Hematopoietic multipotent progenitor cell treated with erythropoietin and hydrocortisone succinate and interleukin-3 and kit ligand, for 17 days (in vitro differentiated cells): ENCODE measurements around the gene CD244.
"Not testable (repeated sequence)": the region's sequence is repeated elsewhere in the genome, so short reads cannot be mapped to it uniquely, and the experiment has no call there.

Experiments used
- DNase-seq: peaks from one replicate; pipeline ENCODE4 v3.0.0-alpha.2; 2015; ENCODE audit warnings: low spot score

Gene CD244

DNA sequence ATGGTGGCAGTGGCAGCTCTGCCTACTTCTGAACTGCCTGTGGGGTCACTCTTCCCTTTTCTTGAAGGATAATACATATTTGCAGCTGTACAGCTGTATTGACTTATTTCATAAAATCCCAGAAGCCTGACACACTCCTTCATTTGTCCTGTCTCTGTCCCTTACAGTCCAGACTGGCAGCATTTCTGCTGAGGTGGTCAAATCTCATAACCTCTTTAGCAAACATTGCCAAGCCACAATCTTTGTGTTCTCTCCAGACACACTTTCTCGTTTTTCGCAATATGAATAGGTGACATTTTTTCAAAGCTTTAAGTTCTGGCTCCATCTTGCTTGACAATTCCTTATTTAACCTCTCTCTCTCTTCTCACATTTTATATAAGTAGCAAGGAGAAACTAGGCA is 51.5 kb downstream of the CD244 start:
- DNase-seq: no peak

DNA sequence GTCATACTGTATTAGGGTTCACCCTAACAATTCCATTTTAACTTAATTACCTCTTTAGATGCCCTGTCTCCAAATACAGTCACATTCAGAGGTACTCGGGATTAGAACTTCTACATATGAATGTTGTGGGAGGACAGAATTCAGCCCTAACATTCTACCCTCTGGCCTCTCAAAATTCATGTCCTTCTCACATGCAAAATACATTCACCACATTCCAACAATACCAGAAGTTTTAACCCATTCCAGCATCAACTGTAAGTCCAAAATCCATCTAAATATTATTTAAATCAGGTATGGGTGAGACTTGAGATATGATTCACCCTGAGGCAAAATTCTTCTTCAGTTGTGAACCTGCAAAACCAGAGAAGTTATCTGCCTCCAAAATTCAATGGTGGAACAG is 52.2 kb downstream of the CD244 start:
- DNase-seq: no peak

DNA sequence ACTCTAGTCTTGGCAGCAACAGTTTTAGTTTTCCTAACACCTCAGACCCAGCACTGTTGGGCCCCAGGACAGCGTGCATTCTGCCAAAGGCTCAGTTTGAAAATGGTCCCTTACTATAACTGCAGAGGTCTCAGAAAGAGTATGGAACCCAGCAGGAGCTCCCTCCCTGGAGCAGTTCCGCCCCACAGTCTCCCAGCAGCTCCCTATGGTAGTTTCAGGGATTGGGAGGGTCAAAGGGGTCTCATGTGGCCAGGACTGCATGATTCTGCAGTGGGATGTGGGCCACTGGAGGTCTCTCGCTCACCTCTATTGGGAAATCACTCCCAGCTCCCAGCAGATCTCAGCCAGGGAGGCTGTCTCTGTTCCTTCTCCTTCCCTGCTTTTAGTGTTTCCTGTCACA is 54.4 kb downstream of the CD244 start:
- DNase-seq: no peak

DNA sequence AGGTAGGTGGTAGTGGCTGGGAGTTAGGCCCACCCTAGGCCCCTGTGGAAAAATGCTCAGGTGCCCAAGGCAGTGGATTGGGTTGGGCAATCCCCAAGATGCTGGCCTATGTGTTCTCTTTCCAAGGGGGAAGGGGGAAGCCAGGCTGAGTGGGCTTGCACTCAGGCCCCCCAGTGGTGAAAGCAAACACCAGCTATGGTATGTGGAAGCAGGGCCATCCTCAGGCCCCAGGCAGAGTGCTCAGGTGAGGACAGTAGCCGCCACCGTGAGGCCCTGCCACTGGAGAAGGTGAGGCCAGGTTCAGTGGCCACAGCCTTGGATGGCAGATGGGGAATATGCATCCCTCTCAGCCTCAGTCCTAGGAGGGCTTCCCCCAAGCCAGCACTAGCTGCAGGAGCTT is 54.9 kb downstream of the CD244 start:
- no peak for DNase-seq

DNA sequence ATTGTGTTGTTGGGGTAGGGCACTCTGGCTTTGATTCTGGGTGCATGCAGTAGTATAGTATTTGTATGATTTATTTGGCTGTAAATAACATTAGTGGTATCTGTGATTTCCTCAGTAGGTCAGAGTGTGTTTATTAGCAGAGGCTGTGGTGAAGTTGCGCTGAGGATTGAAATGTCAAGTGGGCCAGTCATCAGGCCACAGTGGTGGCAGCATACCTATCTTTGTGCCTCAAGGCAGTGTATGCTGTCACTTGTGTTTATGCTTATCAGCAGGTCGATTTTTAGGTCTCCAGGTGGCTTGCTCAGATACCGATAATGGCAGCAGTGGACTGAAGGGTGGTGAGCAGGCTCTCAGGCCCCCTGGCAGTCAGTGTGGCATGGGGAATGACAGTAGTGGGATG is 55.4 kb downstream of the CD244 start:
- peak; percentile 19 for DNase-seq

DNA sequence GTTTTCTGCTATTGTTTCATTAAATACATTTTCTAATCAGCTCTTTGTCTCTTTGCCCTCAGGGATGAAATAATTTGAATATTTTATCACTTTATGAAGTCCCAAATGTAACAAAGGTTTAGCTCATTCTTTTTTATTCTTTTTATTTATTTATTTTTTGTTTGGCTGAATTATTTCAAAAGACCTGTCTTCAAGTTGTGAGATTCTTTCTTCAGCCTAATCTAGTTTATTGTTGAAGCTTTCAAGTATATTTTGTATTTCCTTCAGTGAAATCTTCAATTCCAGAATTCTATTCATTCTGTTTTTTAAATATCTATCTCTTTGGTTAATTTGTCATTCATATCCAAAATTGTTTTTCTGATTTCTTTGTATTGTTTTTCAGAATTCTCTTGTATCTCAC is 55.9 kb downstream of the CD244 start:
- DNase-seq: no peak

DNA sequence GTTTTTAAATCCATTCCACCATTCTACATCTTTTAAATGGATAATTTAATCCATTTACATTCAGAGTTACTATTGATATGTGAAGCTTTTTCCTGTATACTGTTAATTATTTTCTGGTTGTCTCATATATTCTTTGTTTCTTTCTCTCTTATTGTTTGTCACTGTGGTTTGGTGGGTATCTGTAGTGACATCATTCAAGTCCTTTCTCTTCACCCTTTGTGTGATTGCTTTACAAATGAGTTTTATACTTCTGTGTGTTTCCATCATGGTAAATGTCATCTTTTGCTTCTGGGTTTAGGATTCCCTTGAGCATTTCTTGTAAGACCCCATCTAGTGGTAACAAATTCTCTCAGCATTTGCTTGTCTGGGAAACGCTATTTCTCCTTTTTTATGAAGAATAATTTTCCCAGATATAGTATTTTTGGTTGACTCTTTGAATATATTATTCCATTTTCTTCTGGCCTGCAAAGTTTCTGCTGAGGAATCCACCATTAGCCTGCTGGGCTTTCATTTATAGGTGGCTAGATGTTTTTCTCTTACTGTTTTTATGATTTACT is 56.5 kb downstream of the CD244 start:
- DNase-seq: no peak

DNA sequence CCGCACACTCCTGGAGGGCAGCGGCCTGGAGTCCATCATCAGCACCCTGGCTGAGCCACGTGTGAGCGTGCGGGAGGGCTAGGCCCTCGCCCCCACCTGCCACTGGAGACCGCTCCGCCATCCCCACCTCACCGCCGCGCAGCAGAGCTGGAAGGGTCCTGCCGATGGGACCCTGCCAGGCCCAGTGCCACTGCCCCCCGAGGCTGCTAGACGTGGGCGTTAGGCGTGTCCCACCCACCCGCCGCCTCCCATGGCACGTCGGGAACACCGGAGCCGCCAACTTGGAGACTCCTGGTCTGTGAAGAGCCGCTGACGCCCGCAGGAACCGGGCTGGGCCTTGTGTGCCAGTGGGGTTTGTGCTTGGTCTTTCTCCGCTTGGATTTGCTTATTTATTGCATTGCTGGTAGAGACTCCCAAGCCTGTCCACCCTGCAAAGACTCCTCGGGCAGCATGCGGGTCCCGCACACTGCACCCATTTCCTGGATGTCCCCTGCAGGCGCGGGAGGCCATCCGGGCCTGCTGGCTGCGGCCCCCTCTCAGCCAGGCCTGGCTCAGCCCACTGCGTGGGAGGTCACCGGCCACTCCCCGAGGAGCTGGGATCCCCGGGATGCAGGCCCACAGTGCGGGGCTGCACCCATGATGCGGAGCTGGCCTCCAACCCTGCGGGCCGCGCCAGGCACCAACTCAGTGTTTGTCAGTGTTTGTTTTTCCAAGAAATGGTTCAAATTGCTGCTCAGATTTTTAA is 60.7 kb downstream of the CD244 start:
- DNase-seq: no peak

DNA sequence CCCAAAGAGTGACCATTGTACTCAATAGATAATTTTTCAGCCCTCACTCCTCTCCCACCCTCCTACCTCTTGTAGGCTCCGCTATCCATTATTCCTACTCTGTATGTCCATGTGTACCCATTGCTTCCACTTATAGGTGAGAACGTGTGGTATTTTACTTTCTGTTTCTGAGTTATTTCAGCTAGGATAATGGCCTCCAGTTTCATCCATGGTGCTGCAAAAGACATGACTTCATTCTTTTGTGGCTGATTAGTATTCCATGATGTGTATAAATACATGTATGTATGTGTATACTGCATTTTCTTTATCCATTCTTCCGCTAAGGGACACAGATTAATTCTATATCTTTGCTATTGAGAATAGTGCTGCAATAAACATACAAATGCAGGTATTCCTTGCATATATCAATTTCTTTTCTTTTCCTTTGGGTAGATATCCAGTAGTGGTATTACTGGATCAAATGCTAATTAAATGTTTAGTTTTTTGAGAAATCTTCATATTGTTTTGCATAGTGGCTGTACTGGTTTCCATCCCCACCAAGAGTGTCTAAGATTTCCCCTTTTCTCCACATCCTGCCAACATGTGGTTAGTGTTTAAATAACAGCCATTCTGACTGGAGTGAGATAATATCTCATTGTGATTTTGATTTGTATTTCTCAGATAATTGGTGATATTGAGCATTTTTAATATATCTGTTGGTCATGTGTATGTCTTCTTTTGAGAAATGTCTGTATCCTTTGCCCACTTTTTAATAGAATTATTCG is 61.9 kb downstream of the CD244 start:
- no peak for DNase-seq

DNA sequence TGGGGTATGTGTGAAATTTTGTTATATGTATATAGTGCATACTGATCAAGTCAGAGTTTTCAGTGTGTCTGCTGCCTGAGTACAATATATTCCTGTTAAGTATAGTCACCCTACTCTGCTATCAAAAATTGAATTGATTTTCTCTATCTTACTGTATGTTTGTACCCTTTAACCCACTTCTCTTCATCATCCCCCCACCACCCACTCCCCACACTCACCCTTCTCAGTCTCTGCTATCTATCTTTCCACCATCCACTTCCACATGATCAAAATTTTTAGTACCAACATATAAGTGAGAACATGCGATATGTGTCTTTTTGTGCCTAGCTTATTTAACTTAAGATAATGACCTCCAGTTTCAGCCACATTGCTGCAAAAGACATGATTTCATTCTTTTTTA is 62.5 kb downstream of the CD244 start:
- DNase-seq: no peak

DNA sequence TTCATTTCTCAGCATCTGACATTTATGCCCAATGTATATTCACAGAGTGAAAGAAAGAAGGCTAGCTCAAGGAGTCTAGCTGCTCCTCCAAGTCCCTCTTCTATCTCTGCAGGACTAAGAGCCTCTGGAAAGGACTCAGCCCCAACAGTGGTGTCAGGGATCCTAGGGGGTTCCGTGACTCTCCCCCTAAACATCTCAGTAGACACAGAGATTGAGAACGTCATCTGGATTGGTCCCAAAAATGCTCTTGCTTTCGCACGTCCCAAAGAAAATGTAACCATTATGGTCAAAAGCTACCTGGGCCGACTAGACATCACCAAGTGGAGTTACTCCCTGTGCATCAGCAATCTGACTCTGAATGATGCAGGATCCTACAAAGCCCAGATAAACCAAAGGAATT is 63.0 kb downstream of the CD244 start:
- no peak for DNase-seq

DNA sequence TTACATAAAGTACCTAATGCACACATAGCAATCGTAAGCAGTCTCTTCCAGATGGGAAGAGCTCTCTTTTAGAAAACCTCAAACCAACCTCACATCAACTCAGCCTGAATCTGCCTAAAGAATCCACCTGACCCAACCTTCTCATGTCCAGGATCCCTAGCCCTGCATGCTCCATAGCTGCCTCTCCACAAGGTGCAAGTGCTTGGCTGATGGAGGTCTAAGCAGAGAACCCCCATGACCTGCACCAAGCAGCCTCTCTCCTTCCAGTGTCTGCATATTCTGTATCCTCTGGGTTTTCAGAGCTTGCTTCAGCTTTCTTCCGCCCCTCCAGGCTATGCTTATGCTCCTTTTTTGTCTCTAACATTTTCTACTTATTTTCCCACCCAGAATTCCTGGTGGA is 64.2 kb downstream of the CD244 start:
- no peak for DNase-seq

DNA sequence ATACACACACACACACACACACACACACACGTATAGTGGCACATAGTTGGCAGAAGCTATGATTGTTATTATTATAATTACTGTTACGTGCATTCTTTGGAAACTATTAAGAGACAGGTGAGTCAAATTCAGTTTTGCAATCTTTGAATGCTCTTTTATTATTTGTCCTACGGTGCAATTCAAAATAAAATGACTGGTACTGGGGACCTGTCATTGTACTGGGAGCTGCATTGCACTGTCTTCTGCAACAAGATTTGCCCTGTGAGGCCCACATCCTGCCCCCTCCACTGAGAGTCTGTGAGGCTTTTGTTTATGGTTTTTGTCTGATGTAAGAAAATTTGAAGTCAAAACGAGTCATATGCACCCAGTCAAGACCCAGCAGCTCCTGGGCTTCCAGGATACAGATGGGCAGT is 64.8 kb downstream of the CD244 start:
- no peak for DNase-seq

DNA sequence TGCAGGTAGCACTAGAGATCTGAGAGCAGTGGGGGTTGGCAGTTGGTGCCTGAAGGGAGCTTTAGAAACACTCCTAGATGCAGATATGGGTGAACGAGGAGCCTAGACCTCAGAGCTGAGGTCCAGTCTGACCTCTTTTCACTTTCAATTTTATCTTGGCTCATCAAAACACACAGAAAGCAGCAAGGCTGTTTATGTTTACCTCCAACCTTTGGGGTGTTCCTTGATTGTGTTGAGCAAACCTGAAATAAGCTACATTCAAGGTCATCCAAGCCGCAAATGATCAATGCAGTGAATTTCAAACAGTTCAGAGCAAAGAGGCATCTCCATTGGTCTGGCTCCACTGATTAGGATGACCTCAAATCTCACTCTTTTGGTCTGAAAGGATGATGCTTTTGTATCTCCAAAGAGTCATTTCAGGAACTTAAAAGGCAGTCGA is 65.4 kb downstream of the CD244 start:
- DNase-seq: no peak

DNA sequence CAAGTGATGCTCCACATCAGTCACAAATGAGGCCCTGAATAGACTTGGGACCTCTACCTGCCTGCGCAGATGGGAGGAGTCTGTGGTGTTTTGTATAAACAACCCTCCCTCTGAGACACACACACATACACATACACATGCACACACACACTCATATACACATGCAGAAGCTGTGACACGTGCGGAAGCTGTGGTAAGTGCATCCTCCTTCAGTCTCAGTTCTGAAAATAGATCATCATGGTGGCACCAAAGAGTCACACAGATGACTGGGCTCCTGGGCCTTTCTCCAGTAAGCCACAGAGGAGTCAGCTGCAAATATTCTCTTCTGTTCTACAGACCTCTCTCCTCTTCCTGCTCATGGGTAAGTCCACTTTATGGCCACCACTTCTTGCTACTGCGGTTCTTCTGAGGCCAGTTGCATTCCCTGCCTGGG is 66.7 kb downstream of the CD244 start, which contains the start of gene LY9:
LY9 (plus strand) TSS at position 224 of the 433 bp plus-strand sequence; CDS start at position 238, 14 bp downstream.
- no peak for DNase-seq

DNA sequence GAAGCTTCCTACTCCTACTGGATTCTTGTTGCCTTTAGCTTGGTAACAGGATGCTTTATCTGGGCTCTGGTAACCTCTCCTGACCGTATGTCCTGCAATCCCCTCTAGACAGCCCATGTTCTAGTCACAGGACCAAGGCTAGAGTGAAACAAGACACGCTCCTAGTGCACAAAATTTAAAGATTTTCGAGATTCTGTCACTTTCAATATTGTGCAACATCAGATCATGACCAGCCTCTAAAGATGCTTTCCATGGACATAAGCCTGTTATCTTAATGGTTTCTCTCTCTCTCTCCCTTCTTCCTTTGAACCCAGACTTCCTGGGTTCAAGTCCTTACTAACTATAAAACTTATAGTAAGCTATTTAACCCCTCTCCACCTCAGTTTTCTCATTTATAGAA is 68.3 kb downstream of the CD244 start:
- DNase-seq: no peak

DNA sequence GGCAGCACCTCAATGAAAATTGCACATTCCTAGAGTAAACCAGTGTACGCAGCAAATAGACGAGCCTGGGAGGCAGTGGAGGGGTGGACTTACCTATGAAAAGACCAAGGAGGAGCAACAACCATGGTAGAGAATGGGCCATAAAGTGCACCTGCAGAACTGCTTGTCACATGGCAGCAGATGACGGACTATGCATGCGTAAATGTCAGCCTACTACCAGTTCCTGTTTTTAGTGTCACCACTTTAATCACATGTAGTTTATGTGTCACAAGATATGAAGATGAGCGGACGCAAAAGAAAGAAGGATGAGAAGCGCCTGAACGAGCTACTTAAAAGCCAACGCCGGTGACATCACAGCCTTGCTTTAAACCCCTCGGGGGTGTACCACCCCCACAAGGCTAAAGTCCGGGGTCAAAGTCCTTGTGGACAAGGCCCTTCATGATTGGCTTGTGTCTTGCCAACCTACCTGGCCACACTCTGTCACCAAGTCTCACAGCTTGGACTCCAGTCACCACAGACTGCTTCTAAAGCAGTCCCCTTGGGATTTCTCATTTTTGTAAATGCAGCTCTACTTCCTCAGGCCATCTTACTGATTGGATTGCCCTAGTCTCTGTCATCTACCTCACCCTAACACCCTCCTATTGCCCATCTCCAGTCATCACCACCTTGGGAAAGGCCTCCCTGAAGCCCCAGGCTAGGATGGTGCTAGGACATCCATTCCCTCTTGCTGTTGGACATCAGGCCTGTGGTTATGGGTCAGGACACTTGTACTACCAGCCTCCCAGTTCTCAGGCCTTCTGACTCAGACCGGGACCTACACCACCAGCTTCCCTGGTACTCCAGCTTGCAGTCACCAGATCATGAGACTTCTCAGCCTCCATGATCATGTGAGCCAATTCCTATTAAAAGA is 72.7 kb downstream of the CD244 start:
- DNase-seq: no peak

DNA sequence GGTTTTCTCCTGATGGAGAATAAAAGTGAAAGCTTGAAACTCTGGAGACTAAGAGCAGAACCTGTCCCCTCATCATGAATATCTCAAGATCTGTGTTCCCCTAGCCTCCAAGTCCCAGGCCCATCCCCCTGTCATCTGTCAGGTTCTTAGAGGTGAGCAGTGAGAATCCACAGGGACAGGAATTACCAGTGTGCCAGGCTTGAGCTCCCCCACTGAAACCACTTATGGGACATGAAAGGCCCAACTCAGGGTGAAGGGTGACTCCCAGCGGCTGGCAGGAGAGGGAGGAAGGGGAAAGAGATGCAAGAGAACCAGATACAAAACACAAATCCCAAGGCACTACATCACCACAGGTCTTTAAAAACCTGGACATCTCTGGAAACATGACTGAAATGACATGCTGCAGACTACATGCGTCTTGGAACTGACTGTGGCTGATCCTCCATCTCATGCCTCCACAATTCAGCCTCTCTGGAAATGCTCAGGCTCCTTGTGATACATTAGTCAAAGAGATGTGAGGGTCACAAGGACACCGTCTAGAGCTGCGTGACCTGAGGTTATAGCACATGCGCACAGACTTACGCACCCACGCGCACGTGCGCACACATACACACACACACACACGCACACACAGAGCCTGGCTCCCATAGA is 73.5 kb downstream of the CD244 start:
- DNase-seq: no peak

DNA sequence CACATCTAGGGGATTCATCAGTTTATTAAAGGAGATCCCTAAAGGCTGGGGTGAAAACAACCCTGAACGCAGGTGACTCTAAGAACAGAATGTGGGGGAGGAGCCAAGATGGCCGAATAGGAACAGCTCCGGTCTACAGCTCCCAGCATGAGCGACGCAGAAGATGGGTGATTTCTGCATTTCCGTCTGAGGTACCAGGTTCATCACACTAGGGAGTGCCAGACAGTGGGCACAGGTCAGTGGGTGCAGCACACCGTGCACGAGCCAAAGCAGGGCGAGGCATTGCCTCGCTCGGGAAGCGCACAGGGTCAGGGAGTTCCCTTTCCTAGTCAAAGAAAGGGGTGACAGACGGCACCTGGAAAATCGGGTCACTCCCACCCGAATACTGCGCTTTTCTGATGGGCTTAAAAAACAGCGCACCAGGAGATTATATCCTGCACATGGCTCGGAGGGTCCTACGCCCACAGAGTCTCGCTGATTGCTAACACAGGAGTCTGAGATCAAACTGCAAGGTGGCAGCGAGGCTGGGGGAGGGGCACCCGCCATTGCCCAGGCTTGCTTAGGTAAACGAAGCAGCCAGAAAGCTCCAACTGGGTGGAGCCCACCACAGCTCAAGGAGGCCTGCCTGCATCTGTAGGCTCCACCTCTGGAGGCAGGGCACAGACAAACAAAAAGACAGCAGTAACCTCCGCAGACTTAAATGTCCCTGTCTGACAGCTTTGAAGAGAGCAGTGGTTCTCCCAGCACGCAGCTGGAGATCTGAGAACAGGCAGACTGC is 79.5 kb downstream of the CD244 start:
- not testable (repeated sequence) for DNase-seq

DNA sequence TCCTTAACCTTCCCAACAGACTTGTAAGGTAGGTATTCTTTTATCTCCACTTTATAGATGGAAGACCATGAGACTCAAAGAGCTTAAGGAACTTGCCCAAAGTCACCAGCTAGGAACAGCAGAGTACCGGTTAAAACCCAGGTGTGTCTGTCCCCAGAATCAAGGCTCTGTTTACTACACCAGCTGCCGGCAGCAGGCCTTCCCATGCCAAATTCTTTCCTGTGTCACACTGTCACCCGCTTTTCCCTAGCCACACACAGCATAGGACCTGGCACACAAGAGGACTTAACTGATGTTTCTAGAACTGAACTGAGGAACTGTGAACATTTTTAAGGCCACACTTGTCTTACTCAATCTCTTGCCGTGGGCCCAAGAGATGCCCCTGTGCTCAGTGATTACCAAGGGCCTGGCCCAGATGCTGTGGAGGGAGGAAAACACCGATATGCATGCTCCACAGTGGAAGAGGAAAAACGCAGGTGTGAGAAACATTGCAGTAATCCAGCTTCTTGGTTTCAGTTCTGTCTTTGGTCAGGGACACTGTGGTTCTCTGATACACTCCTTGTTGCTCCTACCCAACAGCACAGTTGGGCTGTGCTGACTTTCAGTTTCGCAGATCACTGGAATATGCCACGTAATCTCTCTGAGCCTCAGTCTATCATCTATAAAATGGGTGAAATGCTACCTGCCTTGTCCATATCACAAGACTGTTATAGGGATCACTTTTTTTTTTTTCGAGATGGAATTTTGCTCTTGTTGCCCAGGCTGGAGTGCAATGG is 80.6 kb downstream of the CD244 start:
- DNase-seq: no peak
